AG08396 (cell line): ENCODE measurements around the gene KLK11.

Source experiments
- DNase-seq: peaks from one replicate; pipeline ENCODE4 v3.0.0; 2012; ENCODE audit warnings: low spot score, mixed read lengths

Gene KLK11

GRCh38 chr19:51027873-51028272 is 1.5 kb upstream of the KLK11 start:
- no peak for DNase-seq

GRCh38 chr19:51027126-51027806 is 850 bp upstream of the KLK11 start:
- DNase-seq = no peak

- DNase-seq = no peak
Observed at GRCh38 chr19:51025809-51026553, 435 bp downstream of the KLK11 start.

- no peak for DNase-seq
Observed at GRCh38 chr19:51025401-51025800, 1.0 kb downstream of the KLK11 start.

GRCh38 chr19:51024924-51025323 is 1.5 kb downstream of the KLK11 start:
- no peak for DNase-seq

GRCh38 chr19:51023946-51024345 is 2.5 kb downstream of the KLK11 start:
- DNase-seq = no peak

GRCh38 chr19:51022526-51022925 is 3.9 kb downstream of the KLK11 start:
- no peak for DNase-seq

- DNase-seq = peak; percentile 66
Observed at GRCh38 chr19:51020988-51021651, 5.3 kb downstream of the KLK11 start.

GRCh38 chr19:51019544-51019925 is 6.9 kb downstream of the KLK11 start, which contains the start of gene KLK10:
Gene KLK10, minus strand, starts transcription at chr19:51019709. Its CDS starts 579 bp downstream, at chr19:51019130.
- DNase-seq = no peak

- DNase-seq = no peak
Observed at GRCh38 chr19:51018745-51019543, 7.5 kb downstream of the KLK11 start.

- DNase-seq = peak; percentile 68
Observed at GRCh38 chr19:51016798-51017683, 9.4 kb downstream of the KLK11 start.

GRCh38 chr19:51015691-51016267 is 10.6 kb downstream of the KLK11 start:
- DNase-seq = no peak

GRCh38 chr19:51014242-51014641 is 12.2 kb downstream of the KLK11 start:
- DNase-seq = no peak

- no peak for DNase-seq
Observed at GRCh38 chr19:51012661-51013190, 13.7 kb downstream of the KLK11 start.

- DNase-seq = no peak
Observed at GRCh38 chr19:51010066-51010795, 16.2 kb downstream of the KLK11 start.

- DNase-seq = no peak
Observed at GRCh38 chr19:51009061-51009891, 17.1 kb downstream of the KLK11 start.

GRCh38 chr19:51007488-51007887 is 18.9 kb downstream of the KLK11 start:
- DNase-seq = no peak

GRCh38 chr19:51006406-51006805 is 20.0 kb downstream of the KLK11 start:
- no peak for DNase-seq

GRCh38 chr19:51005248-51005647 is 21.2 kb downstream of the KLK11 start:
- no peak for DNase-seq
